ENCODE measurements around the gene ANAPC15. TPM values are rescaled to one million over a fixed set of nuclear protein-coding genes. Genes with fewer than 3 reads are reported as not detected.

ANAPC15 gene
- total and polyA plus RNA-seq, 9 of the 15 experiments (the other 6 are each of a cell fraction or from before 2014, with no cell fraction given): 53.0 to 254 (median 75.7) TPM

DNA sequence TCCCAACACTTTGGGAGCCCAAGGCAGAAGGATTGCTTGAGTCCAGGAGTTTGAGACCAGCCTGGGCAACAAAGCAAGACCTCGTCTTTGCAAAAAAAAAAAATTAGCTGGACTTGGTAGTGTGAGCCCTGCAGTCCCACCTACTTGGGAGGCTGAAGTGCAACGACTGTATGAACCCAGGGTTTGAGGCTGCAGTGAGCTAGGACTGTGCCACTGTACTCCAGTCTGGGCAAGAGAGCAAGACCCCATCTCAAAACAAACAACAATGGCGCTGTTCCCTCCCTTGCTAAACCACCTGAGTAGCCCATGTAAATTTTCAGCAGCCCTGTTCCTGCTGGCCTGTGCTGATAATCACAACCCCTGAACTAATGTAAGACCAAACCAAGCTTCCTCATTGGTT, 12.5 kb downstream of the ANAPC15 start:
- peak overlapping the region in 1 of 2 experiments; percentile 96; a peak in 3 of 4 replicates for H3K9ac ChIP-seq (ENCODE audit: insufficient read depth in 1 of 2, low read depth in 2 of 2, low read length in 2 of 2)
- no peak overlapping the region; the same call in 1 of the 2 replicates for H3K4me2 ChIP-seq (ENCODE audit: insufficient read depth, low read length)
- no peak for TF ChIP-seq ZNF174 (CRISPR knock-in tag; IDR thresholded peaks at IDR 0.05)
- peak; percentile 96 for TF ChIP-seq ZNF121 (CRISPR knock-in tag; conservative IDR thresholded peaks at IDR 0.05)
- TF ChIP-seq PHB (CRISPR knock-in tag; IDR thresholded peaks at IDR 0.05): no peak
- TF ChIP-seq ZNF764 (CRISPR knock-in tag; IDR thresholded peaks at IDR 0.05; ENCODE audit: low read depth): no peak
- TF ChIP-seq ZNF668 (CRISPR knock-in tag; IDR thresholded peaks at IDR 0.05): no peak
- no peak for TF ChIP-seq ZSCAN32 (CRISPR knock-in tag; IDR thresholded peaks at IDR 0.05)
- TF ChIP-seq RBM25 (IDR thresholded peaks at IDR 0.05; ENCODE audit: low read depth, low read length, severe bottlenecking): peak; percentile 32
- TF ChIP-seq RFX1 (IDR thresholded peaks at IDR 0.05): no peak
- TF ChIP-seq FOXP4 (CRISPR knock-in tag; IDR thresholded peaks at IDR 0.05; ENCODE audit: borderline replicate concordance): no peak
- no peak for TF ChIP-seq SMC3 (conservative IDR thresholded peaks at IDR 0.05; ENCODE audit: insufficient read depth, low read depth, low read length)
- no peak for TF ChIP-seq ELF2 (CRISPR knock-in tag; IDR thresholded peaks at IDR 0.05)
- 0 out of 2 replicates have a peak, but pooled peaks have one; percentile 44 for TF ChIP-seq GABPB1 (CRISPR knock-in tag; IDR thresholded peaks at IDR 0.05)
- TF ChIP-seq THRA (IDR thresholded peaks at IDR 0.05): no peak
- FAIRE-seq: no peak
- POLR2A ChIA-PET: interaction anchor here (0.5 to 3.4 kb wide), 12 partner anchors 7 to 391 kb away, joined by 3 to 21 read pairs (median 6); partner anchors contain the start of gene ANAPC15
- WGBS (ENCODE audit: insufficient coverage, low coverage, missing lambda C conversion rate): 52% methylated on average over 3 of the region's 3 CpGs
- H3K9me3 ChIP-seq (replicated peaks; ENCODE audit: control insufficient read depth, insufficient read depth, low read depth, low read length): no peaks in the 10 kb centered on the region
- no TSS peak for BruUV-seq (replicated peaks)
- H3K79me2 ChIP-seq (ENCODE audit: control insufficient read depth, insufficient read depth, low read length): peaks cover 43% of the 10 kb centered on the region
- peak in 1 of 4 experiments; percentile 40 for DNase-seq (ENCODE audit: extremely low read depth in 1 of 4, low spot score in 3 of 4)
- intact Hi-C loops (cut with micrococcal nuclease): loop anchor here (5.0 kb wide), 1 partner anchor 332 kb away; the partner anchor contains the start of gene CLPB
- H3K4me3 ChIP-seq: no peak overlapping the region
- H3K9me1 ChIP-seq (ENCODE audit: control insufficient read depth, insufficient read depth, low read length): no peaks in the 10 kb centered on the region
- H3K27ac ChIP-seq (ENCODE audit: extremely low read depth, low read depth, low read length): peak overlapping the region; percentile 95
- in situ Hi-C loops (cut with MboI): no loop called here
- CTCF ChIA-PET (ENCODE audit: low intra/inter-chr PET ratio): no interaction called here
- no peak for ATAC-seq
- H3K36me3 ChIP-seq (ENCODE audit: control insufficient read depth, insufficient read depth, low read length): peaks cover 63% of the 10 kb centered on the region
- H3K27me3 ChIP-seq (ENCODE audit: control insufficient read depth in 2 of 2, insufficient read depth in 2 of 2, low read length in 2 of 2): no peaks in the 10 kb centered on the region
- H3K4me1 ChIP-seq (replicated peaks in 1 of 2; ENCODE audit: control insufficient read depth in 2 of 2, insufficient read depth in 2 of 2, low read length in 2 of 2): peaks cover 10 to 39% of the 10 kb centered on the region in 2 experiments; a peak in 4 of 5 replicates
- H4K20me1 ChIP-seq (replicated peaks; ENCODE audit: control insufficient read depth, insufficient read depth, low read length): no peaks in the 10 kb centered on the region
- no peak overlapping the region for H2AFZ ChIP-seq (ENCODE audit: low read depth, low read length)
